ENCODE measurements around the gene EBF3. TPM values are rescaled to one million over a fixed set of nuclear protein-coding genes. Genes with fewer than 3 reads are reported as not detected.

Gene EBF3
- total and polyA plus RNA-seq, 2 donors (not counting 3 experiments of a cell fraction or from before 2014, with no cell fraction given), result 0.92 to 2.7 TPM

DNA sequence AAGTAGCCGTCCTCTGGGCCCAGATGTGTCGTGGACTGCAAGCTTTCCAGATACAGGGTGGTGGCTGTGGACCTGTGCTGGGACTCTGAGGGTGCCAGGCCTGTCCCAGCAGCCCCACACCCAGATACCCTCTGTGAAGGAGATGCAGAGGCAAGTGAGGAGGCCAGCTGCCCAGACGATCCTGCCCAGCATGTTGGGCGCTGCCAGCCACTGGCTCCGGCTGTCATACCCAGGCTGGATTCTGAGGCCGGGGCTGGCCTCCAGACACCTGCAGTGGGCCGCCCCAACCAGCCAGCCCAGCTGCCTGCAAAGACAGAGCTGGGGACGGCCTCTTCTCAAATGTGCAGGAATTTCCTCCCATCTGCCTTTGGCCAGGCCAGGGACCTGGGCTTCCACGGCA, 39.1 kb upstream of the EBF3 start:
- H3K4me3 ChIP-seq (replicated peaks in 1 of 3; ENCODE audit: insufficient read depth in 1 of 3, low read depth in 1 of 3, low read length in 3 of 3), result no peak overlapping the region
- TF ChIP-seq POLR2AphosphoS5 (IDR thresholded peaks at IDR 0.05; ENCODE audit: insufficient read depth, low read depth, low read length), result no peak
- H3K4me2 ChIP-seq (ENCODE audit: insufficient read depth, low read length), result no peak overlapping the region
- no peaks in the 10 kb centered on the region for H3K9me3 ChIP-seq (replicated peaks; ENCODE audit: control insufficient read depth, insufficient read depth, low read length)
- H3K9me1 ChIP-seq (replicated peaks; ENCODE audit: control insufficient read depth, extremely low read depth, insufficient read depth, low read length), result no peaks in the 10 kb centered on the region
- no peaks in the 10 kb centered on the region for H3K36me3 ChIP-seq (ENCODE audit: control insufficient read depth in 2 of 2, extremely low read depth in 1 of 2, insufficient read depth in 2 of 2, low read length in 2 of 2)
- no peaks in the 10 kb centered on the region for H3K4me1 ChIP-seq (ENCODE audit: control insufficient read depth, extremely low read depth, insufficient read depth, low read length)
- no peak overlapping the region for H2AFZ ChIP-seq (ENCODE audit: low read depth, low read length)
- DNase-seq (ENCODE audit: low read depth, low spot score) (no peak), FAIRE-seq (no peak)
- H3K27ac ChIP-seq (ENCODE audit: insufficient read depth, low read depth, low read length), result no peak overlapping the region
- intact Hi-C loops (cut with micrococcal nuclease) (no loop called here), dilution Hi-C loops (cut with MboI; ENCODE audit: extremely low pct_ligation_motif_present, low sequenced_read_pairs) (no loop called here)
- H4K20me1 ChIP-seq (replicated peaks; ENCODE audit: control insufficient read depth, extremely low read depth, insufficient read depth, low read length), result no peaks in the 10 kb centered on the region
- no peaks in the 10 kb centered on the region for H3K27me3 ChIP-seq (ENCODE audit: control insufficient read depth in 2 of 2, insufficient read depth in 2 of 2, low read length in 2 of 2)
- BruUV-seq (replicated peaks), result no TSS peak
- H3K9ac ChIP-seq (replicated peaks; ENCODE audit: extremely low read depth, insufficient read depth, low read length), result no peak overlapping the region
- ChIA-PET CTCF (no interaction called here), POLR2A (no interaction called here)
- no peaks in the 10 kb centered on the region for H3K79me2 ChIP-seq (ENCODE audit: control insufficient read depth, insufficient read depth, low read length)

DNA sequence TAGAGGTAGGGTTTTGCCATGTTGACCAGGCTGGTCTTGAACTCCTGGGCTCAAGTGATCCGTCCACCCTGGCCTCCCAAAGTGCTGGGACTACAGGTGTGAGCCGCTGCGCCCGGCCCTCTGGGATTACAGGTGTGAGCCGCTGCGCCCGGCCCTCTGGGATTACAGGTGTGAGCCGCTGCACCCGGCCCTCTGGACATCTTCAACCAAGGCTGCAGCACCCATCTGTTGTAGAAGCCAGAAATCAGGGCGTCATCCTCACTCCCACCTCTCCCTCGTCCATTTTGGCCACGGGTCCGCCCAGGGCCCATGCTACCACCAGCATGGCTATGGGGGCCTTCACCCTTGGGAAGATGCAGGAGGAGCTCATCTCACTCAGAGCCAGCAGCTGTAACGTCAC, 38.5 kb upstream of the EBF3 start:
- no peak for FAIRE-seq
- H3K9me1 ChIP-seq (replicated peaks; ENCODE audit: control insufficient read depth, extremely low read depth, insufficient read depth, low read length), result no peaks in the 10 kb centered on the region
- CTCF ChIA-PET, result no interaction called here
- no peak for DNase-seq (ENCODE audit: low read depth, low spot score)
- H4K20me1 ChIP-seq (replicated peaks; ENCODE audit: control insufficient read depth, extremely low read depth, insufficient read depth, low read length), result no peaks in the 10 kb centered on the region
- POLR2A ChIA-PET, result no interaction called here
- no peak overlapping the region for H3K4me2 ChIP-seq (ENCODE audit: insufficient read depth, low read length)
- no peaks in the 10 kb centered on the region for H3K79me2 ChIP-seq (ENCODE audit: control insufficient read depth, insufficient read depth, low read length)
- dilution Hi-C loops (cut with MboI; ENCODE audit: extremely low pct_ligation_motif_present, low sequenced_read_pairs), result no loop called here
- BruUV-seq (replicated peaks), result no TSS peak
- no peaks in the 10 kb centered on the region for H3K4me1 ChIP-seq (ENCODE audit: control insufficient read depth, extremely low read depth, insufficient read depth, low read length)
- intact Hi-C loops (cut with micrococcal nuclease), result no loop called here
- H3K4me3 ChIP-seq (replicated peaks in 1 of 3; ENCODE audit: insufficient read depth in 1 of 3, low read depth in 1 of 3, low read length in 3 of 3), result no peak overlapping the region
- H3K36me3 ChIP-seq (ENCODE audit: control insufficient read depth in 2 of 2, extremely low read depth in 1 of 2, insufficient read depth in 2 of 2, low read length in 2 of 2), result no peaks in the 10 kb centered on the region
- no peak overlapping the region for H2AFZ ChIP-seq (ENCODE audit: low read depth, low read length)
- H3K9me3 ChIP-seq (replicated peaks; ENCODE audit: control insufficient read depth, insufficient read depth, low read length), result no peaks in the 10 kb centered on the region
- H3K27me3 ChIP-seq (ENCODE audit: control insufficient read depth in 2 of 2, insufficient read depth in 2 of 2, low read length in 2 of 2), result no peaks in the 10 kb centered on the region
- TF ChIP-seq EZH2 (IDR thresholded peaks at IDR 0.05; ENCODE audit: borderline replicate concordance, low read depth, low read length, severe bottlenecking) (no peak), MYC (IDR thresholded peaks at IDR 0.05; ENCODE audit: low read depth, low read length) (no peak), POLR2AphosphoS5 (IDR thresholded peaks at IDR 0.05; ENCODE audit: insufficient read depth, low read depth, low read length) (no peak), GATA2 (IDR thresholded peaks at IDR 0.05; ENCODE audit: insufficient read depth, insufficient read length, low read depth, low read length) (no peak), POLR2A (IDR thresholded peaks at IDR 0.05; ENCODE audit: low read depth, low read length) (no peak), JUN (IDR thresholded peaks at IDR 0.05; ENCODE audit: borderline replicate concordance, insufficient read depth, insufficient read length, low read depth) (no peak), FOS (IDR thresholded peaks at IDR 0.05; ENCODE audit: borderline replicate concordance, insufficient read depth, low read length) (no peak)
- TF ChIP-seq, protein P1, sequence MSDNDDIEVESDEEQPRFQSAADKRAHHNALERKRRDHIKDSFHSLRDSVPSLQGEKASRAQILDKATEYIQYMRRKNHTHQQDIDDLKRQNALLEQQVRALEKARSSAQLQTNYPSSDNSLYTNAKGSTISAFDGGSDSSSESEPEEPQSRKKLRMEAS (IDR thresholded peaks at IDR 0.05; ENCODE audit: insufficient read depth, insufficient read length), result no peak
- TF ChIP-seq, protein P2, sequence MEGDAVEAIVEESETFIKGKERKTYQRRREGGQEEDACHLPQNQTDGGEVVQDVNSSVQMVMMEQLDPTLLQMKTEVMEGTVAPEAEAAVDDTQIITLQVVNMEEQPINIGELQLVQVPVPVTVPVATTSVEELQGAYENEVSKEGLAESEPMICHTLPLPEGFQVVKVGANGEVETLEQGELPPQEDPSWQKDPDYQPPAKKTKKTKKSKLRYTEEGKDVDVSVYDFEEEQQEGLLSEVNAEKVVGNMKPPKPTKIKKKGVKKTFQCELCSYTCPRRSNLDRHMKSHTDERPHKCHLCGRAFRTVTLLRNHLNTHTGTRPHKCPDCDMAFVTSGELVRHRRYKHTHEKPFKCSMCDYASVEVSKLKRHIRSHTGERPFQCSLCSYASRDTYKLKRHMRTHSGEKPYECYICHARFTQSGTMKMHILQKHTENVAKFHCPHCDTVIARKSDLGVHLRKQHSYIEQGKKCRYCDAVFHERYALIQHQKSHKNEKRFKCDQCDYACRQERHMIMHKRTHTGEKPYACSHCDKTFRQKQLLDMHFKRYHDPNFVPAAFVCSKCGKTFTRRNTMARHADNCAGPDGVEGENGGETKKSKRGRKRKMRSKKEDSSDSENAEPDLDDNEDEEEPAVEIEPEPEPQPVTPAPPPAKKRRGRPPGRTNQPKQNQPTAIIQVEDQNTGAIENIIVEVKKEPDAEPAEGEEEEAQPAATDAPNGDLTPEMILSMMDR (IDR thresholded peaks at IDR 0.05; ENCODE audit: extremely low read depth in 1 of 2, insufficient read depth in 1 of 2, low read depth in 1 of 2, low read length in 2 of 2), result no peak
- H3K9ac ChIP-seq (replicated peaks; ENCODE audit: extremely low read depth, insufficient read depth, low read length), result no peak overlapping the region
- H3K27ac ChIP-seq (ENCODE audit: insufficient read depth, low read depth, low read length), result no peak overlapping the region
